GM18507 (cell line): ENCODE results near the gene SPRR2F.
"Not testable (repeated sequence)": the region's sequence is repeated elsewhere in the genome, so short reads cannot be mapped to it uniquely, and the experiment has no call there.

ENCODE experiments used
- DNase-seq: peaks from one replicate; pipeline ENCODE4 v3.0.0; 2011; ENCODE audit warnings: low read depth; ENCODE audit not compliant: insufficient read length; ENCODE audit errors: extremely low spot score
- FAIRE-seq: peaks from 2 replicates; lab custom pipeline; 2011; peaks lifted over from hg19 to GRCh38; lab: Jason Lieb, UNC

The SPRR2F gene, protein sequence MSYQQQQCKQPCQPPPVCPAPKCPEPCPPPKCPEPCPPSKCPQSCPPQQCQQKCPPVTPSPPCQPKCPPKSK

GRCh38 chr1:153113416-153113815, at the start of gene SPRR2F:
TSS of gene SPRR2F (minus strand) at chr1:153113516. CDS start at chr1:153112733, 783 bp downstream.
- no peak for DNase-seq
- FAIRE-seq: no peak

DNA sequence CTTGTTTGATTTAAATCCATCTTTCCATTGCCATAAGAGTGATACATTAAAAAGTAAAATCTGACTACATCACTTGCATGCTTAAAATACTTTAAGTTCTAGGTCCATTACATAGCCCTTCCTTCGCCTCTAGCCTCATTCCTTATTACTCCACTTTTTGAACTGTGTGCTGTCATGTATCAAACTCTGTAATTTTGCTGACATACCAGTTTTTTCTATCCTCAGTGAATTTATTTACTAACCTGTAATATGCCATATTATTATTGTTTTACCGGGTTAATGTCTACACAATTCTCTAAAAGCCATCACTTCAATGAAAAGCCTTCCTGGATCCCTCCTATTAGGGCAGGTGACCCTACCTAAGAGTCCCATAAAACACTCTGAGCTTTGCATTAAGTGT, 42.2 kb upstream of the SPRR2F start:
- DNase-seq (no peak), FAIRE-seq (no peak)

DNA sequence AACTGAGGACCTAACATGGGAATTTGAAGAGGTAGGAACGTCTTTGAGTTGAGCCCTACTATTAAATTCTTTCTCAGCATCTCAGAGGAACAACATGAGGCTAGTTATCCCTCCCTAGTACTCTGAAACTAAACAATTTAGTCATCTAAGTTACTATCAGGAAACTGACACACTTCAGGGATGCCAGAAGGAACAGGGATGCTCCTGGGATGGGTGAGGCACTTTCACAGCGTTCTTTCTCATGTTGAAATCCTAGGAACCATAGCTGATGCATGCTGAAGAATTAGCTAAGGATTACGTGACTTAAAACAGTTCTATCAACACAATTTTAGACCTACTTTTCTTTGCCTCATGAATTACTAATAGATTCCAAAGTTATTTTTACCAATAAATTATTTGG, 39.2 kb upstream of the SPRR2F start:
- FAIRE-seq: no peak

DNA sequence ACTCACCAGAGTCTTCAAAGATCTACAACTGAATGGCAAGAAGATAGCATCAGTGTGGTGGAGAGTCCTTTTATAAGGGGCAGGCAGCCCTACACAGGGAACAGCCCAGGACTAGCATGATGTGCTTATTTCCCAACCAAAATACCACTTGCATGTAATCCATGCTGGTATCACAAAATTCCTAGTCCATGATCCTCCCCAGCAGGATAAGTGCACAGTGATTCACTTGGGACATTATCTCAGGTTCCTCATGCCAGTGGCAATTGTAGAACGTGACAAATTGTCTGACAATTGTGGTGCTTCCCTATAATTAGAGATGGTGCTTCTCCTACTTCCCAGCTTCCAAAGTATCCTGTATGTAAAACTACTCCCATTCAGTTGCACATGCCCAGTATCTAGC, 37.5 kb upstream of the SPRR2F start, which contains the start of gene SPRR2G:
SPRR2G (minus strand) TSS at position 45 of the 400 bp plus-strand sequence. CDS start 780 bp downstream, outside the sequence.
- FAIRE-seq: no peak
- DNase-seq: no peak

More for the DNA sequence above, 39.2 kb upstream of the SPRR2F start:
- no peak for DNase-seq

GRCh38 chr1:153141377-153141776, 28.1 kb upstream of the SPRR2F start:
- no peak for FAIRE-seq

DNA sequence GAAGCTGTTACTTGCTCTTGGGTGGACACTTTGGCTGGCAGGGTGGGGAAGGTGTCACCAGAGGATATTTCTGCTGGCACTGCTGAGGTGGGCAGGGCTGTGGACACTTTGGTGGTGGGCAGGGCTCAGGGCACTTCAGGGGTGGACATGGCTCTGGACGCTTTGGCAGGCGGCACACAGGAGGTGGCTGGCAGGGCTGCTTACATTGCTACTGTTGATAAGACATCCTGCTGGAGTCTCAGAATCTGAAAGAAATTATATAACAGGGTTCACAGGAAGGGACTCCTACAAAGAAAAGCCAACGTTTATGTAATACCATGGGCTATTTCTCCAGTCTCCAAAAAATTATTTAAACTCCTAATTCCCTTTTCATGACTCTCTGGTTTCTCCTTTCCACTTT, 27.2 kb upstream of the SPRR2F start:
- no peak for DNase-seq
- no peak for FAIRE-seq

More at GRCh38 chr1:153141377-153141776, 28.1 kb upstream of the SPRR2F start:
- DNase-seq: no peak

GRCh38 chr1:153133743-153134142, 20.4 kb upstream of the SPRR2F start:
- FAIRE-seq (no peak), DNase-seq (no peak)

GRCh38 chr1:153133267-153133666, 20.0 kb upstream of the SPRR2F start:
- DNase-seq (no peak), FAIRE-seq (no peak)

GRCh38 chr1:153128688-153129087, 15.4 kb upstream of the SPRR2F start:
- FAIRE-seq, DNase-seq: not testable (repeated sequence)

- no peak for FAIRE-seq
Measured at GRCh38 chr1:153127296-153127695, 14.0 kb upstream of the SPRR2F start.

GRCh38 chr1:153125536-153125935, 12.2 kb upstream of the SPRR2F start:
- FAIRE-seq (no peak), DNase-seq (no peak)

More at GRCh38 chr1:153127296-153127695, 14.0 kb upstream of the SPRR2F start:
- DNase-seq: no peak

DNA sequence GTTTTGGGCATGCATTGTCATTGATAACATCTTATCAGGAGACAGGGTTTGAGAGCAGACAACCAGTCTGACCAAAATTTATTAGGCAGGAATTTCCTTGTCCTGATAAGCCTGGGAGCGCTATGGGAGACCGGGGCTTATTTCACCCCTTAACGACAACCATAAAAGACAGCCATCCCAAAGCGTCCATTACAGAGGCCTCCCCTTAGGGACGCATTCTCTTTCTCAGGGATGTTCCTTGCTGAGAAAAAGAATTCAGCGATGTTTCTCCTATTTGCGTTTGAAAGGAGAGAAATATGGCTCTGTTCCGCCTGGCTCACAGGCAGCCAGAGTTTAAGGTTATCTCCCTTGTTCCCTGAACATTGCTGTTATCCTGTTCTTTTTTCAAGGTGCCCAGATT, 10.5 kb upstream of the SPRR2F start:
- FAIRE-seq, DNase-seq: not testable (repeated sequence)

DNA sequence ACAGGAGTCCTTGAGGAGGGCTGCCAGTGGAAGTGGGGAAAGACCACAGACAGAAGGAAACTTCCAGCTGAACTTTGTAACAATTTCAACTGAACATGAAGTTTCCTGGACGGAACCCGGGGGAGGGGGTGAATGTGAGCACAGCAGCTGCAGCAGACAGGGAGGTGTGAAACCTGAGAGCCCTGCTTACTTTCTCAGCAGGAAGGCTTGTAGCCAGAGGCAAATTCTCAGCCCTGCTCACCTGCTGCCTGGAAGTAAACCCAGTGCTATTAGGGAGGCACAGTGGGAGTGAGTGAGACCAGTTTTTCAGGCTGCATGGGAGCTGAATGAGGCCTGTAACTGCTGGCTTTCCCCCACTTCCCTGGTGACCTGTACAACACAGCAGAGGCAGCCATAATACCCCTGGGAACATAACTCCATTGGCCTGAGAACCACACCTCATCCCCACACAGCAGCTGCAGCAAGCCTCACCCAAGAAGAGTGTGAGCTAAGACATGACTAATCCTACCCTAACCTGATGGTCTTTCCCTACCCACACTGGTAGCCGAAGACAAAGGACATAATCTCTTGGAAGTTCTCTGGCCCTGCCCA, 9.6 kb upstream of the SPRR2F start:
- no peak for DNase-seq
- peak; percentile 38 for FAIRE-seq

- FAIRE-seq: no peak
- no peak for DNase-seq
Measured at GRCh38 chr1:153120945-153121344, 7.6 kb upstream of the SPRR2F start.

DNA sequence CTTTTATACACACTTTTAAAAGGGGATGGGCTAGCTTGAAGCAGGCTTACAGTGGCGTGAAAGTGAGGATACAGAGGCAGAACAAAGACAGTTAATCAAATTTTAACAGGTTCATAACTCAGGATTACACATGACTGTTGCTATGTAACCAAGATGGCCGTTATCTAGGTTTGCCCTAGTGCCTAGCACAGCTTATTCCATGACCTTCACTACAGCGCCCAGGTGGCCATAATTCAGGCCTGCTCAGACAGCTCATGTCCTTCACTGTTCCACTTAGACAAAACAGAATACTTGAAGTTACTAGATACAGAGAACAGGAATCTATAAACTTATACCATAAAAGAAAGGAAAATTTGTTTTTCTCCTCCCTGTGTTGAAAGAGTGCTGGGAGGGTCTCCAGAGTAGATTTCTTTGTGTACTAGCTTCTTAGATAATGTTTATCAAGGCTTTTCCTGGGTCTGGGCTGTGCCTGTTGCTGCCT, 6.2 kb upstream of the SPRR2F start:
- DNase-seq (no peak), FAIRE-seq (no peak)

DNA sequence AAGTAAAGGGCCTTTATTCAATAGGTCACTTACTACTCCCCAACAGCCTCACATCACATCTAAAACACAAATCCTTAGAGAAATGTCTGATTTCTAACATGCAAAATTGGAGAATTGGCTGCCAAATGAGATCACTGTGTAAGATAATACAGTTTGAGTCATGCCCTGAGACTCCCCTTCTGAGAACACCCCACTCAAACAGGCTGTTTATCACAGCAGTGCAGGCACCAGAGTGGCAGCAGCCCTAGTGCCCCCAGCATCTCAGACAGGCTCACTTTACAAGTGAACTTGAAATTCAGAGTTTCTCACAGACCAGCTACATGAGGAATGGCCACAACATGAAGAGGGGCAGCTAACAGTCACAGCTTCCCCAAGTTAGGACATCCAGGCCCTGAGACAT, 1.9 kb upstream of the SPRR2F start:
- not testable (repeated sequence) for DNase-seq
- peak; percentile 33 for FAIRE-seq

GRCh38 chr1:153112454-153112853, 862 bp downstream of the SPRR2F start:
- not testable (repeated sequence) for FAIRE-seq, DNase-seq

GRCh38 chr1:153100245-153100644, 13.1 kb downstream of the SPRR2F start:
- FAIRE-seq: no peak
- no peak for DNase-seq

- DNase-seq: no peak
- no peak for FAIRE-seq
Measured at GRCh38 chr1:153099461-153100045, 13.8 kb downstream of the SPRR2F start.

GRCh38 chr1:153095764-153096163, 17.6 kb downstream of the SPRR2F start:
- FAIRE-seq: no peak
- no peak for DNase-seq

DNA sequence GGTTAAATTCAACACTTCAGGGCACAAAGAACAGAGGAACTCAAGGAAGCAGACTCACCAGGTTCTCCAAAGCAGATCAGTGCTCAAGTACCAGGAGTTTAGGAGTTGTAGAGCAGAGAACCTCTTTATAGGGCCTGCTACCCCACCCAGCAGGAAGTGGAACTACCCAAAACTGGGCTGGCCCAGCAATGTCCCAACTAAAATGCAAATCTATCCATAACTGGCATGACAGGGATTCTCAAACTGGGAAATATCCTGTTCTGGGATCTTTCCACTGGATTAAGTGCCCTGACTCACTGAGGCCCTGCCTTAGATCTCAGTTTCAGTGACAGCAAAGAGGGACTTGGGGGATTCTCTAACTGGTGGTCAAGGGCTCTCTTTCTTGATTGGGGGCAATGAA, 18.9 kb downstream of the SPRR2F start, which contains the start of gene SPRR2E:
SPRR2E (minus strand) TSS at position 101 of the 400 bp plus-strand sequence. CDS start 775 bp downstream, outside the sequence.
- DNase-seq: no peak
- no peak for FAIRE-seq
